Esophagus muscularis mucosa (tissue), 4 donors: ENCODE measurements around the gene SMTNL1. TPM values are rescaled to one million over a fixed set of nuclear protein-coding genes. Genes with fewer than 3 reads are reported as not detected.

Source experiments
- DNase-seq: peaks from one replicate; pipeline ENCODE4 v3.0.0-alpha.2; 2017; ENCODE audit errors: extremely low spot score
- H3K27ac ChIP-seq, 4 donors: fragments of 200-600 bp; sonication (generic); replicated peaks in 1 of 4; 1 replicate in 3 of 4; 2 replicates in 1 of 4; pipeline ENCODE4 v1.5.1; 2016 to 2019; ENCODE audit warnings: mild to moderate bottlenecking in 1 of 4
- H3K27me3 ChIP-seq, 4 donors: fragments of 200-600 bp; sonication (generic); one replicate each; pipeline versions ENCODE4 v1.5.1 to v1.6.0; 2016 to 2019
- H3K36me3 ChIP-seq, 4 donors: fragments of 200-600 bp; sonication (generic); one replicate each; pipeline ENCODE4 v1.5.1; 2016 to 2019
- H3K4me1 ChIP-seq, 4 donors: fragments of 200-600 bp; sonication (generic); one replicate each; pipeline ENCODE4 v1.5.1; 2016 to 2019
- H3K4me3 ChIP-seq, 4 donors: fragments of 200-600 bp; sonication (generic); 1 replicate in 2 of 4; 2 replicates in 2 of 4; pipeline ENCODE4 v1.5.1; 2016 to 2019; ENCODE audit warnings: mild to moderate bottlenecking in 4 of 4, moderate library complexity in 1 of 4
- H3K9me3 ChIP-seq, 4 donors: fragments of 200-600 bp; sonication (generic); 1 replicate in 3 of 4; 2 replicates in 1 of 4; pipeline ENCODE4 v1.5.1; 2016 to 2019
- EP300 ChIP-seq: sonication (generic); formaldehyde crosslinking; IDR thresholded peaks from one replicate; pipeline ENCODE4 v1.6.1; 2017; ENCODE audit warnings: antibody characterized with exemption
- POLR2A ChIP-seq: fragments of 450-650 bp; IDR thresholded peaks from one replicate; pipeline ENCODE4 v1.6.1; 2017; ENCODE audit warnings: antibody characterized with exemption, moderate library complexity, mild to moderate bottlenecking, low read depth
- POLR2AphosphoS5 ChIP-seq, 2 donors: sonication (generic); formaldehyde crosslinking; IDR thresholded peaks; one replicate each; pipeline ENCODE4 v1.6.1; 2017; ENCODE audit warnings: antibody characterized with exemption in 2 of 2
- WGBS: methylation state at CpG from one replicate; pipeline ENCODE4 v1.1.5; 2018; 5-methylcytosine and 5-hydroxymethylcytosine counted together
- intact Hi-C: fragments of 100-400 bp; cut with DNase I; formaldehyde crosslinking; loops from one replicate; pipeline ENCODE4 v1.15.1; 2023
- total RNA-seq, 4 donors: library from RNA; depleted of rRNA; stranded (reverse); fragments of >200 nt; gene quantifications; one replicate each; pipeline versions ENCODE4 v1.1.0 to v1.2.1, GENCODE V29; 2016
- TF ChIP-seq, protein P1 (sequence below), 3 experiments: fragments of 200-600 bp in 2 of 3; fragments of 450-650 bp in 1 of 3; sonication (generic) in 2 of 3; IDR thresholded peaks; one replicate each; pipeline ENCODE4 v1.5.1; 2017 to 2019; ENCODE audit warnings: antibody characterized with exemption in 3 of 3, mild to moderate bottlenecking in 2 of 3, moderate library complexity in 1 of 3

Gene SMTNL1
- total RNA-seq, 4 donors from 2014 or later, result not detected

DNA sequence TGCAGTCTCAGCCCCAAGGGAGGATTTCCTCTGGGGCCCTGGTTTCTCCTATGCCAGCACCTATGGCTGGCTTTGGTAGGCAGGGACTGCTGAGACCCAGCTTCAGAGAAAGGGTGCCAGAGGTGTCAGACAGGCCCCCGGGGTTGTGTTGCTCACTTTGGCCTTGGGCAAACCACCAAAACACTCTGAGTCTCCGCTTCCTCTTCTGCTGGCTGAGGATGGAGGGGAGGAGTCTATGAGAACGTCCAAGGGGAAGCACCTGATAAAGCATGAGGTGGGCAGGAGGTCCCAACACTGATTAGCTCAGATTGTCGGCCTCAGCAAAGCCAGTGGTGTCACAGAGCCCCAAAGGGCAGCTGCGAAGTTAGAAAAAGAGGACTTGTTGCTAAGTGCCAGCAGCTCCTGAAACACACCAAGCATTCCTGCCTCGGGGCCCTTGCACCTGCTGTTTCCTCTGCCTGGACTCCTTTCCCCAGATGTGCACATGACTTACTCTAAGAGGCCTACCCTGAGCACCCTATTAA lies 10.5 kb downstream of the SMTNL1 start:
- Histone ChIP-seq H3K27ac (no peak overlapping the region), H3K36me3 (peaks cover 30 to 67% (median 49%) of the 10 kb centered on the region in 4 donors), H3K9me3 (no peaks in the 10 kb centered on the region), H3K4me3 (no peak overlapping the region), H3K27me3 (no peaks in the 10 kb centered on the region), H3K4me1 (peaks cover 0 to 3% (median 0%) of the 10 kb centered on the region in 4 donors)
- 46% methylated on average over 6 of the region's 6 CpGs for WGBS
- TF ChIP-seq POLR2A (no peak), POLR2AphosphoS5 (IDR thresholded peaks at IDR 0.05) (no peak), EP300 (no peak)
- TF ChIP-seq, protein P1, sequence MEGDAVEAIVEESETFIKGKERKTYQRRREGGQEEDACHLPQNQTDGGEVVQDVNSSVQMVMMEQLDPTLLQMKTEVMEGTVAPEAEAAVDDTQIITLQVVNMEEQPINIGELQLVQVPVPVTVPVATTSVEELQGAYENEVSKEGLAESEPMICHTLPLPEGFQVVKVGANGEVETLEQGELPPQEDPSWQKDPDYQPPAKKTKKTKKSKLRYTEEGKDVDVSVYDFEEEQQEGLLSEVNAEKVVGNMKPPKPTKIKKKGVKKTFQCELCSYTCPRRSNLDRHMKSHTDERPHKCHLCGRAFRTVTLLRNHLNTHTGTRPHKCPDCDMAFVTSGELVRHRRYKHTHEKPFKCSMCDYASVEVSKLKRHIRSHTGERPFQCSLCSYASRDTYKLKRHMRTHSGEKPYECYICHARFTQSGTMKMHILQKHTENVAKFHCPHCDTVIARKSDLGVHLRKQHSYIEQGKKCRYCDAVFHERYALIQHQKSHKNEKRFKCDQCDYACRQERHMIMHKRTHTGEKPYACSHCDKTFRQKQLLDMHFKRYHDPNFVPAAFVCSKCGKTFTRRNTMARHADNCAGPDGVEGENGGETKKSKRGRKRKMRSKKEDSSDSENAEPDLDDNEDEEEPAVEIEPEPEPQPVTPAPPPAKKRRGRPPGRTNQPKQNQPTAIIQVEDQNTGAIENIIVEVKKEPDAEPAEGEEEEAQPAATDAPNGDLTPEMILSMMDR (IDR thresholded peaks at IDR 0.05), result no peak
- DNase-seq, result no peak
- intact Hi-C loops, result no loop called here

DNA sequence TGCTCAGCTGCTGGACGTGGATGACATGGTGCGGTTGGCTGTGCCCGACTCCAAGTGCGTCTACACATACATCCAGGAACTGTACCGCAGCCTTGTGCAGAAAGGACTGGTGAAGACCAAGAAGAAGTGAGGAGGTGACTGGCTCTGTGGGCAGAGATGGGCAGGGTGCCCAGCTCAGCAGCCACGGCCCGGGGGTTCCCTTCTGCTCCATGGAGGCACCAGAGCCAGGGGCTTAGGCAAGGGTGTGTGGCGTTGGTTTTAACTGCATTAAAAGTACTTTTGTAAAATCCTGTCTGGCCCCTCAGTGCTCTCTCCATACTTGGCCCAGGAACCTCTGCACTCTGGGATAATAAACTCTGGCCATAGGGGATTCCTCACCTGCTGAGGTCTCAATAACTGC lies 12.6 kb downstream of the SMTNL1 start:
- intact Hi-C loops, result no loop called here

GRCh38 chr11:57551941-57552340 lies 14.5 kb downstream of the SMTNL1 start:
- WGBS, result 89% methylated on average over 4 of the region's 4 CpGs
- no peak for TF ChIP-seq POLR2A
- TF ChIP-seq, protein P1 (IDR thresholded peaks at IDR 0.05), result no peak
- TF ChIP-seq POLR2AphosphoS5 (IDR thresholded peaks at IDR 0.05), result no peak
- no peak for TF ChIP-seq EP300

More for the DNA sequence above, 12.6 kb downstream of the SMTNL1 start:
- Histone ChIP-seq H3K4me1 (peaks cover 0 to 3% (median 0%) of the 10 kb centered on the region in 4 donors), H3K36me3 (peaks cover 41 to 87% (median 70%) of the 10 kb centered on the region in 4 donors), H3K9me3 (no peaks in the 10 kb centered on the region), H3K4me3 (no peak overlapping the region), H3K27me3 (no peaks in the 10 kb centered on the region), H3K27ac (no peak overlapping the region)
- TF ChIP-seq POLR2AphosphoS5 (IDR thresholded peaks at IDR 0.05), result no peak
- TF ChIP-seq EP300, result no peak
- TF ChIP-seq POLR2A, result no peak
- TF ChIP-seq, protein P1 (IDR thresholded peaks at IDR 0.05), result no peak
- 88% methylated on average over 8 of the region's 8 CpGs for WGBS
- no peak for DNase-seq

DNA sequence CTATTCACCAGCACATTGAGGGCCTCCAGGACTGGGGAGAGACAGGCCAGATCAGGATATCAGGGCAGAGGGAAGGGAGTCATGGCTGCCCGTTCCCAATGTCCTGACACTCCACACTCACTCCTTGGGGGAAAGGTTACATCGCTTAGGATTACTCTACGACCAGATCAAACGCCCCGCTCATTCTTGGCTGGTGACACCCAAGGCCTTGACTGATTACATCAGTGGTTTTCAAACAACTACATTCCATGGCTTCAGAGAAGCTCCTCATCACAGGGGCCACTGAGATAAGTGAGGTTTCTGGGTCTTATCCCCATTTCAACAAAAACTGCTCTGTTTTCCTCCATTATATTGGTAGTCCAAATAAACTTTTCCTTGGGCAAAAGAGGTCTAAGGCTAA lies 15.1 kb downstream of the SMTNL1 start:
- no peaks in the 10 kb centered on the region for H3K9me3 ChIP-seq
- H3K4me3 ChIP-seq, result no peak overlapping the region
- no peak for TF ChIP-seq POLR2A
- TF ChIP-seq, protein P1 (IDR thresholded peaks at IDR 0.05), result no peak
- no peak for TF ChIP-seq EP300
- no peak for TF ChIP-seq POLR2AphosphoS5 (IDR thresholded peaks at IDR 0.05)
- H3K4me1 ChIP-seq, result peaks cover 0 to 3% (median 0%) of the 10 kb centered on the region in 4 donors
- no peak overlapping the region for H3K27ac ChIP-seq
- intact Hi-C loops, result no loop called here
- no peak for DNase-seq
- H3K27me3 ChIP-seq, result no peaks in the 10 kb centered on the region
- peaks cover 58 to 100% (median 89%) of the 10 kb centered on the region in 4 donors for H3K36me3 ChIP-seq
- 91% methylated on average over 5 of the region's 5 CpGs for WGBS

More at GRCh38 chr11:57551941-57552340, 14.5 kb downstream of the SMTNL1 start:
- Histone ChIP-seq H3K27ac (no peak overlapping the region), H3K36me3 (peaks cover 53 to 100% (median 87%) of the 10 kb centered on the region in 4 donors), H3K9me3 (no peaks in the 10 kb centered on the region), H3K4me1 (peaks cover 0 to 3% (median 0%) of the 10 kb centered on the region in 4 donors), H3K4me3 (no peak overlapping the region), H3K27me3 (no peaks in the 10 kb centered on the region)
- no peak for DNase-seq
- intact Hi-C loops, result no loop called here

DNA sequence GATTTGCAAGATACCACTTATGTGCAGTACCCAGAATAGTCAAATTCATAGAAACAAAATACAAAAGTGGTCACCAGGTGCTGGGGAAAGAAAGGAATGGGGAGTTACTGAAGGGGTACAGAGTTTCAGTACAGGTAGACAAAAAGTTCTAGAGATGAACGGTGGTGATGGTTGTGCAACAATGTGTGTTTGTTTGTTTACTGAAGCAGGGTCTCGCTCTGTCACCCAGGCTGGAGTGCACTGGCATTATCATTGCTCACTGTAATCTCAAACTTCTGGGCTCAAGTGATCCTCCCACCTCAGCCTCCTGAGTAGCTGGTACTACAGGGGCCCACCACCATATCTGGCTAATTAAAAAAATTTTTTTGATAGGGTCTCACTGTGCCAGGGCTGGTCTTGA lies 18.0 kb downstream of the SMTNL1 start:
- Histone ChIP-seq H3K36me3 (peaks cover 63 to 100% (median 87%) of the 10 kb centered on the region in 4 donors), H3K9me3 (no peaks in the 10 kb centered on the region), H3K4me1 (no peaks in the 10 kb centered on the region), H3K27me3 (no peaks in the 10 kb centered on the region), H3K27ac (no peak overlapping the region), H3K4me3 (no peak overlapping the region)
- TF ChIP-seq POLR2A (no peak), EP300 (no peak), POLR2AphosphoS5 (IDR thresholded peaks at IDR 0.05) (no peak)
- TF ChIP-seq, protein P1 (IDR thresholded peaks at IDR 0.05), result no peak
- DNase-seq, result no peak
- WGBS, result 81% methylated on average over 2 of the region's 2 CpGs
- intact Hi-C loops, result no loop called here
